ENCODE results near the gene AFF3.

Gene AFF3

GRCh38 chr2:100040906-100041305 is 101.5 kb downstream of the AFF3 start:
- no peak for DNase-seq

- DNase-seq = no peak
Measured at GRCh38 chr2:100039291-100039980, 103.0 kb downstream of the AFF3 start.

- DNase-seq = no peak
Measured at GRCh38 chr2:100038011-100038410, 104.4 kb downstream of the AFF3 start.

GRCh38 chr2:100036793-100037192 is 105.6 kb downstream of the AFF3 start:
- peak; percentile 34 for DNase-seq

GRCh38 chr2:100036026-100036425 is 106.4 kb downstream of the AFF3 start:
- DNase-seq = no peak

GRCh38 chr2:100034431-100034830 is 108.0 kb downstream of the AFF3 start:
- DNase-seq = no peak

GRCh38 chr2:100033976-100034375 is 108.4 kb downstream of the AFF3 start:
- DNase-seq = no peak

- no peak for DNase-seq
Measured at GRCh38 chr2:100031604-100032003, 110.8 kb downstream of the AFF3 start.

- DNase-seq = no peak
Measured at GRCh38 chr2:100029460-100029859, 112.9 kb downstream of the AFF3 start.

- DNase-seq = no peak
Measured at GRCh38 chr2:100021791-100022340, 120.5 kb downstream of the AFF3 start.

- DNase-seq = no peak
Measured at GRCh38 chr2:100019499-100019898, 122.9 kb downstream of the AFF3 start.

- no peak for DNase-seq
Measured at GRCh38 chr2:100018341-100019193, 123.8 kb downstream of the AFF3 start.

GRCh38 chr2:100017633-100018032 is 124.8 kb downstream of the AFF3 start:
- no peak for DNase-seq

- no peak for DNase-seq
Measured at GRCh38 chr2:100016756-100017155, 125.6 kb downstream of the AFF3 start.

GRCh38 chr2:100015849-100016248 is 126.5 kb downstream of the AFF3 start:
- no peak for DNase-seq

GRCh38 chr2:100013892-100014677 is 128.3 kb downstream of the AFF3 start:
- DNase-seq = no peak

- no peak for DNase-seq
Measured at GRCh38 chr2:100012561-100012960, 129.8 kb downstream of the AFF3 start.

GRCh38 chr2:100011272-100011731 is 131.1 kb downstream of the AFF3 start:
- no peak for DNase-seq

- DNase-seq = no peak
Measured at GRCh38 chr2:100010606-100011005, 131.8 kb downstream of the AFF3 start.

GRCh38 chr2:100009743-100010142 is 132.6 kb downstream of the AFF3 start:
- DNase-seq = no peak

- DNase-seq = no peak
Measured at GRCh38 chr2:100008956-100009355, 133.4 kb downstream of the AFF3 start.

GRCh38 chr2:100006516-100006915 is 135.9 kb downstream of the AFF3 start:
- no peak for DNase-seq

- DNase-seq = no peak
Measured at GRCh38 chr2:100004959-100005387, 137.4 kb downstream of the AFF3 start.

All from NCI-H748 treated with DMSO at 0.1 percent for 48 hours (cell line).